DOHH2 (cell line): ENCODE results near the gene SPEM3.

Experiments used
- H3F3A ChIP-seq: fragments of 200-600 bp; sonication (generic), shearing (Covaris generic); 2 replicates; pipeline ENCODE4 v1.6.0; 2016; ENCODE audit warnings: antibody characterized with exemption, mild to moderate bottlenecking; ENCODE audit not compliant: control insufficient read depth, insufficient read depth
- H3K27ac ChIP-seq: fragments of 200-600 bp; sonication (generic); 2 replicates; pipeline ENCODE4 v1.5.1; 2014; ENCODE audit warnings: low read depth, mild to moderate bottlenecking, low read length, moderate library complexity
- H3K27me3 ChIP-seq: fragments of 200-600 bp; sonication (generic); 2 replicates; pipeline ENCODE4 v1.6.1; 2014; ENCODE audit warnings: mild to moderate bottlenecking, low read length, mixed read lengths; ENCODE audit not compliant: control insufficient read depth
- H3K36me3 ChIP-seq: fragments of 200-600 bp; sonication (generic); 2 replicates; pipeline ENCODE4 v1.6.1; 2014; ENCODE audit warnings: mild to moderate bottlenecking, low read length, moderate library complexity, mixed read lengths; ENCODE audit not compliant: control insufficient read depth
- H3K4me1 ChIP-seq: fragments of 200-600 bp; sonication (generic); 2 replicates; pipeline ENCODE4 v1.6.1; 2014; ENCODE audit warnings: mild to moderate bottlenecking, low read length, mixed read lengths; ENCODE audit not compliant: control insufficient read depth
- H3K4me2 ChIP-seq: fragments of 200-600 bp; sonication (generic); 2 replicates; pipeline ENCODE4 v1.6.0; 2014; ENCODE audit warnings: mild to moderate bottlenecking, low read length, moderate library complexity
- H3K4me3 ChIP-seq: fragments of 200-600 bp; sonication (generic); 2 replicates; pipeline ENCODE4 v1.5.1; 2014; ENCODE audit warnings: mild to moderate bottlenecking, low read length, mixed read lengths
- H3K79me2 ChIP-seq: fragments of 200-600 bp; sonication (generic); 2 replicates; pipeline ENCODE4 v1.6.1; 2014; ENCODE audit warnings: mild to moderate bottlenecking, low read length, mixed read lengths; ENCODE audit not compliant: control insufficient read depth
- H3K9me2 ChIP-seq: fragments of 200-600 bp; sonication (generic); replicated peaks from 2 replicates; pipeline ENCODE4 v1.6.1; 2014; ENCODE audit warnings: mild to moderate bottlenecking, low read length, mixed read lengths; ENCODE audit not compliant: control insufficient read depth
- H3K9me3 ChIP-seq: fragments of 200-600 bp; sonication (generic); 2 replicates; pipeline ENCODE4 v1.6.1; 2014; ENCODE audit warnings: antibody characterized with exemption, low read length, mixed read lengths; ENCODE audit not compliant: control insufficient read depth, insufficient read depth
- H4K20me1 ChIP-seq: fragments of 200-600 bp; sonication (generic); 2 replicates; pipeline ENCODE4 v1.6.0; 2014; ENCODE audit warnings: low read depth, mild to moderate bottlenecking, antibody characterized with exemption, low read length, moderate library complexity; ENCODE audit not compliant: control insufficient read depth, insufficient read depth
- EZH2phosphoT487 ChIP-seq: fragments of 200-600 bp; sonication (generic); IDR thresholded peaks from 2 replicates; pipeline ENCODE4 v1.6.1; 2017; ENCODE audit warnings: borderline replicate concordance, mild to moderate bottlenecking, antibody characterized with exemption, low read length, moderate library complexity, mixed read lengths
- TF ChIP-seq, protein P1 (sequence below): fragments of 200-600 bp; sonication (generic); IDR thresholded peaks from one replicate; pipeline ENCODE4 v1.5.1; 2014; ENCODE audit warnings: antibody characterized with exemption, mild to moderate bottlenecking, low read depth, low read length; ENCODE audit not compliant: poor library complexity, severe bottlenecking

Gene SPEM3

DNA sequence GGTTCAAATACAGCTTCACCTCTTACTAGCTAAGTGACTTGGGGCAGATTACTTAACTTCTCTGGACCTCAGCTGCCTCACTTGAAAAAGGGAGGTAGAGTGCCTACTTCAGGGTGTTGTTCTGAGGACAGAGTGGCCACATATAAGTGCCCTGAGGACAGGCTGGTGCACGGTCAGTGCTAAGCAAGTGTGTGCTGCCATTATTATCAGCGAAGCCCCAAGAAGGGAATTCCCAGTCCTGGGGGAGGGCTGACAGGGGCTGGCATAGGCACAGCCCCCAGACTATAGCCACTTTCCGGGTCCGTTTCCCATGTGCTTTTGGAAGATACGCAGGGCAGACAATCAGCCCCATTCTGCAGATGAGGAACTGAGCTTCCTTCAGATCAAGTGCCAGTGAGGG lies 48.3 kb downstream of the SPEM3 start:
- peaks cover 24% of the 10 kb centered on the region for H3K4me1 ChIP-seq
- no peaks in the 10 kb centered on the region for H4K20me1 ChIP-seq
- H3K27me3 ChIP-seq, result no peaks in the 10 kb centered on the region
- H3F3A ChIP-seq, result peaks cover 3% of the 10 kb centered on the region; the same call in 1 of the 2 replicates
- no peak overlapping the region for H3K4me2 ChIP-seq
- H3K79me2 ChIP-seq, result peaks cover 44% of the 10 kb centered on the region
- no peak overlapping the region for H3K27ac ChIP-seq
- no peaks in the 10 kb centered on the region for H3K36me3 ChIP-seq
- H3K4me3 ChIP-seq, result no peak overlapping the region
- TF ChIP-seq, protein P1, sequence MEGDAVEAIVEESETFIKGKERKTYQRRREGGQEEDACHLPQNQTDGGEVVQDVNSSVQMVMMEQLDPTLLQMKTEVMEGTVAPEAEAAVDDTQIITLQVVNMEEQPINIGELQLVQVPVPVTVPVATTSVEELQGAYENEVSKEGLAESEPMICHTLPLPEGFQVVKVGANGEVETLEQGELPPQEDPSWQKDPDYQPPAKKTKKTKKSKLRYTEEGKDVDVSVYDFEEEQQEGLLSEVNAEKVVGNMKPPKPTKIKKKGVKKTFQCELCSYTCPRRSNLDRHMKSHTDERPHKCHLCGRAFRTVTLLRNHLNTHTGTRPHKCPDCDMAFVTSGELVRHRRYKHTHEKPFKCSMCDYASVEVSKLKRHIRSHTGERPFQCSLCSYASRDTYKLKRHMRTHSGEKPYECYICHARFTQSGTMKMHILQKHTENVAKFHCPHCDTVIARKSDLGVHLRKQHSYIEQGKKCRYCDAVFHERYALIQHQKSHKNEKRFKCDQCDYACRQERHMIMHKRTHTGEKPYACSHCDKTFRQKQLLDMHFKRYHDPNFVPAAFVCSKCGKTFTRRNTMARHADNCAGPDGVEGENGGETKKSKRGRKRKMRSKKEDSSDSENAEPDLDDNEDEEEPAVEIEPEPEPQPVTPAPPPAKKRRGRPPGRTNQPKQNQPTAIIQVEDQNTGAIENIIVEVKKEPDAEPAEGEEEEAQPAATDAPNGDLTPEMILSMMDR, result no peak
- no peak for TF ChIP-seq EZH2phosphoT487
- no peaks in the 10 kb centered on the region for H3K9me3 ChIP-seq
- H3K9me2 ChIP-seq, result no peaks in the 10 kb centered on the region

DNA sequence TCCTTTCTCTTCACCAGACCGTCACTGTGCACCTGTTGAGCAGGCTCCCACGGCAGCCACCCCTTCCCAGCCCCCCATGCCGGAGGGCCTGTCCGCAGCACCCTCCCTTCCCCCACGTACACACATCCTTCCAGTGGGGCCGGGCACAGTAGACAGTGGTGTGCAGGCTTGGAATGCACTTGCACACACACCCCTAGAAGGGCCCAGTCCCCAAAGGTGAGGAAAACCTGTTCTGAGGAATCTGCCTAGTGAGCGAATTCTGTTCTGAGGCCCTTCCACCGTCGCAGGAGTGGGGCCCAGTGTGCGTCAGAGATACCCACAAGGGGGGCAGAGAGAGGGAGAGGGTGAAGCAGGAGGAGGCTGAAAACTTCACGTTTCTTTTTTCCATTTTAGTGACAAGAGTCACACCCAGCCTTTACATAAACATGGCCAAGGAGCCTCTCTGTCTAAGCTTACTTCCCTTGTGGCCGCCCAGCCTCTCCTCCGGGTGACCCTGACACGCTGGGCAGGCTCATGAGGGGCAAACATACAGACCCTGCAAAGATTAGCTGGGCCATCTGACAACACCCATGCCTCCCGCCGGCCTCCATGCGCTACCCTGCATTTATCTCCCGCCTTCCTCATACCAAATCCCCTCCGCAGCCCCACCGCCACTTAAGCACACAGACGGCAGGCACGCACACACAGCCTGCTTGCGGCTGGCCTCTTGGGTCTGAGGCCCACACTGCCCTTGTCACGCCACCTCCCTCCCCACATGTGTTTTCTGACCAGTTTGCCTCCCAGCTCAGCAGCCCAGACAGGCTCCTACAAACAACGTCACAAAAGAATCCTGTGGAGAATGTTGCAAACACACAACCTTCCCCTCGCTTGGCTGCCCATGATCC lies 49.0 kb downstream of the SPEM3 start:
- Histone ChIP-seq H3K4me2 (peak overlapping the region; percentile 82), H3F3A (peaks cover 3% of the 10 kb centered on the region; the same call in 1 of the 2 replicates), H3K27ac (no peak overlapping the region), H3K9me3 (no peaks in the 10 kb centered on the region), H4K20me1 (no peaks in the 10 kb centered on the region), H3K27me3 (no peaks in the 10 kb centered on the region), H3K79me2 (peaks cover 44% of the 10 kb centered on the region), H3K9me2 (no peaks in the 10 kb centered on the region), H3K36me3 (no peaks in the 10 kb centered on the region), H3K4me3 (peak overlapping the region; percentile 79; the same call in 1 of the 2 replicates), H3K4me1 (peaks cover 25% of the 10 kb centered on the region)
- TF ChIP-seq, protein P1, result no peak
- TF ChIP-seq EZH2phosphoT487, result no peak

DNA sequence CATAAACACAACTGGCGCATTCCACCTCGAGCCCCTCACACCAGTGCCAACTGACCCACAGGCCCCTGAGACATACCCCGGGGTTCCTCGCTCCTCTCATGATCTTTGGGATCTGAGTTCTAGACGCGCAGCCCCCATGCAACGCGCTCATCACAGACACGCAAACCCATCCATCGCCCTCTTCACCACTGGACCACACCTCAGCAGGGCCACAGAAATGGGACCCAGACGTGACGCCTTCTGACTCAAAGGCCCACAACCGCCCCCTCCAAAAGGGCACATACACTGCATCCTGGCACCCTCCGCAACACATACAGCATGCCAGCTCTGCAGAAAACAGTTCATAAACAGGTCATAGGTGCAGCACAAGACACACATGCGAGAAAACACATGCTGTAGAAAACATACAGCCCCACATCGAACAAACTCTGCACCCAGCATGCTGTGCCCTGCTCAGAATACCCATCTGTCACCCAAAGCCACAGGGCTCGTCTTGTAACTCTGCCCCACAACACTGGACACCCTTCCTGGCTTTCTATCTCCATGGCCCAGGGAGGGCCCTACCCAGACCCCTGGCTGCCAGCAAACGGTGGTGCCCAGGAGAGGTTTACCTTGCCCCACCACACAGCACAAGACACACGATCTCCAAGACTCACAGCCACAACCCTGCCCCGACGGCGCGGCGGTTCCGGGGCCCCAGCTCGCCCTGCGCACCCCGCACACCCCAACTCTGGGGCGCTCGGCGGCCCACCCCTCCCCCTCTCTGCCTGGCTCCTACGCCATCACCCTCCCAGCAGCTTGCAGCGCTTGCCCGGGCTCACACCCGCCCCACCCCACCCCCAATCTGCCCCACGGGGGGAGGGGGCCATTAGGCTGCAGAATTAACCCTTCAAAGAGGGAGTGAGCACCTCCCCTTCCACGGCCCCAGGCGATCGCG lies 49.9 kb downstream of the SPEM3 start:
- Histone ChIP-seq H3K9me2 (no peaks in the 10 kb centered on the region), H3K27ac (no peak overlapping the region), H3K4me1 (peaks cover 34% of the 10 kb centered on the region), H3K36me3 (no peaks in the 10 kb centered on the region), H4K20me1 (no peaks in the 10 kb centered on the region), H3K27me3 (no peaks in the 10 kb centered on the region), H3K79me2 (peaks cover 44% of the 10 kb centered on the region), H3F3A (peaks cover 3% of the 10 kb centered on the region; the same call in 1 of the 2 replicates), H3K4me2 (peak overlapping the region; percentile 82), H3K9me3 (no peaks in the 10 kb centered on the region), H3K4me3 (peak overlapping the region; percentile 79)
- TF ChIP-seq EZH2phosphoT487, result no peak
- TF ChIP-seq, protein P1, result no peak
